NCI-H146 (cell line): Measurements from ENCODE around the gene RPUSD2.

Experiments
- DNase-seq: peaks from one replicate; lab custom pipeline; 2025; lab: John Stamatoyannopoulos, UW

The RPUSD2 gene

GRCh38 chr15:40569129-40569953, at the start of gene RPUSD2:
RPUSD2 (plus strand) TSS chr15:40569299; CDS start chr15:40569338, 39 bp downstream.
- peak; percentile 87 for DNase-seq

GRCh38 chr15:40523611-40524010, 45.5 kb upstream of the RPUSD2 start:
- no peak for DNase-seq

GRCh38 chr15:40525855-40526254, 43.2 kb upstream of the RPUSD2 start:
- no peak for DNase-seq

GRCh38 chr15:40528801-40529200, 40.3 kb upstream of the RPUSD2 start:
- no peak for DNase-seq

- no peak for DNase-seq
Observed at GRCh38 chr15:40533763-40534364, 35.2 kb upstream of the RPUSD2 start.

GRCh38 chr15:40534371-40534770, 34.7 kb upstream of the RPUSD2 start:
- no peak for DNase-seq

GRCh38 chr15:40536501-40536900, 32.6 kb upstream of the RPUSD2 start:
- DNase-seq, result no peak

GRCh38 chr15:40538976-40539375, 30.1 kb upstream of the RPUSD2 start:
- DNase-seq, result no peak

GRCh38 chr15:40543082-40543481, 26.0 kb upstream of the RPUSD2 start:
- DNase-seq, result no peak

- no peak for DNase-seq
Observed at GRCh38 chr15:40543631-40544294, 25.3 kb upstream of the RPUSD2 start.

- no peak for DNase-seq
Observed at GRCh38 chr15:40545457-40545856, 23.6 kb upstream of the RPUSD2 start.

GRCh38 chr15:40548610-40549009, 20.5 kb upstream of the RPUSD2 start:
- DNase-seq, result no peak

GRCh38 chr15:40549894-40550293, 19.2 kb upstream of the RPUSD2 start:
- no peak for DNase-seq

- no peak for DNase-seq
Observed at GRCh38 chr15:40550341-40551037, 18.6 kb upstream of the RPUSD2 start.

- peak; percentile 64 for DNase-seq
Observed at GRCh38 chr15:40554161-40554525, 15.0 kb upstream of the RPUSD2 start.

GRCh38 chr15:40555876-40556275, 13.2 kb upstream of the RPUSD2 start:
- no peak for DNase-seq

GRCh38 chr15:40558952-40559742, 10.0 kb upstream of the RPUSD2 start:
- no peak for DNase-seq

GRCh38 chr15:40562691-40563090, 6.4 kb upstream of the RPUSD2 start:
- no peak for DNase-seq

- DNase-seq, result no peak
Observed at GRCh38 chr15:40563426-40563825, 5.7 kb upstream of the RPUSD2 start.

GRCh38 chr15:40564591-40565332, 4.3 kb upstream of the RPUSD2 start, which contains the start of gene CCDC32:
CCDC32 (minus strand) TSS chr15:40565042; CDS start chr15:40563015, 2,027 bp downstream.
- peak; percentile 96 for DNase-seq
